GM21390 (cell line): ENCODE results near the gene PIN1.

ENCODE experiments used
- ATAC-seq: cut with Tn5 transposase; IDR thresholded peaks from one replicate; pipeline ENCODE4 v1.9.1; 2021; ENCODE audit not compliant: unreplicated experiment

Gene PIN1

GRCh38 chr19:9883231-9883758 is 48.2 kb downstream of the PIN1 start:
- no peak for ATAC-seq

DNA sequence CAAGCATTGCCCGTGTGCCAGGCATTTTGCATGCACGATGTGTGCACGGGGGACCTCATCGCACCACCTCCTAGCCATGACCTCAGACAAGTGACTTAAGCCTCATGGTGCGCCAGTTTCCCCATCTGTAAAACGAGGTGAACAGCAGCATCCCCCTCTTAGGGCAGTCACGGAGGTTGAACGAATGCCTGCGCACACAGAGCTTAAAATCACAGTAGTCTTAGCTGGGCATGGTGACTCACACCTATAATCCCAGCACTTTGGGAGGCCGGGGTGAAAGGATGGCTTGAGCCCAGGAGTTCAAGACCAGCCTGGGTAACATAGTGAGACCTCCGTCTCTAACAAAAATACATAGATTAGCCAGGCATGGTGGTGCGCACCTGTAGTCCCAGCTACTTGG is 48.6 kb downstream of the PIN1 start:
- ATAC-seq = no peak

DNA sequence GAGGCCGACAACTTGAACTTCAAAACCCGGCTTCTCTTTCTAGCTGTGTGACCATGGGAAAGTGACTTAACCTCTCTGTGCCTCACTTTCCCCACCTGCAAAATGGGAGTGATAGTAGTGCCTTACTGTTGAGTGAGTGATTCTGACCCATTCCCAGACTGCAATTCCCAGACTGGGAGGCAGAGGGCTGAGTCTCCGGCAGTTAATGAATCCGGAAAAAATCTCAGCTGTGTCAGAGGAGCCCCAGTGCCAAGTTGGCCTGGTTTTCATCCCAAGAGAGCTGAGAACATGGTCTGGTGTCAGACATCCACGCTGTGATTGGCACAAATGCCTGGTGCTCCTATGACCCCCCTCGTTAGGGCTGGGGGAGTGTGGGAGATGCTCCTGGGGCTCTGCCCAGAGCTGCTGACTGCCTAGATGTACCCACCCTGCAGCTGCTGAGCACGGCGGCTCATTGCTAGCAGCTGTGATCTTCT is 50.0 kb downstream of the PIN1 start:
- no peak for ATAC-seq

DNA sequence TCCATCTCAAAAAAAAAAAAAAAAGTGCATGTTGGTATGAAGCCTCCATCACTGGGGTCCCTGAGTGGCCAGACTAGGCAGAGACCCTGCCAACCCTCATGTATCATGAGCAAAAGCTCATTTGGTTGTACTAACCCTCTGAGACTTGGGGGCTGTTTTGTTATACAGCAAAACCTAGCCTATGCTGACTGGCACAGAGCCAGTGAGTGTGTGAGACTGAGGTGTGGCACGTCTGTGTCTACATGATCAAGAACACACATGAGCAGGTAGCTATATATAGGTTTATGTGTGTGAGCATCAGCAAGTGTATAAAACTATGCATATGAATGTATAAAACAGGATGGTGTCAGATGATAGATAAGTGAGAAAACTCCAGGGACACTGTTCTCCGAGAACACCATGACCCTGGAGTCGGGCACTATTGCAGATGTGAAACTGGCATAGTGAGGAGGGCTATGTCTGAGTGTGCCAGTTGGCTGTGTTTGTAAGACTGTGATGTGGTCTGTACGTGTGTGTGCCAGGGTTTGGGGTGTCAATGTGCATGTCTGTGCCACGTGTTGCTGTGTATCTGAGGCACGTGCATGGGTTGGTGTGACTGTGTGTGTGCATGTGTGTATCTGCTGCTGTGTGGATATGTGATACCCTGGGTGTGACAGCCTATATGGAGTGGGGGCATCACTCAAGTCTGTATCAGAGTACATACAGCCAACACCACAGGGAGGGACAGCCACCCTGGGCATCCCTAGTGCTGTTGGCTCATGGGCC is 56.7 kb downstream of the PIN1 start:
- no peak for ATAC-seq
